SK-N-SH (cell line): ENCODE measurements around the gene CENPP. TPM values are rescaled to one million over a fixed set of nuclear protein-coding genes. Genes with fewer than 3 reads are reported as not detected.
"Not testable (repeated sequence)": the region's sequence is repeated elsewhere in the genome, so short reads cannot be mapped to it uniquely, and the experiment has no call there.

Source experiments
- CTCF ChIA-PET: fragments of 300-600, 350-600 bp; formaldehyde crosslinking; extraction: SDS; loops from one replicate; lab custom pipeline; 2021; lab: Yijun Ruan, JAX
- POLR2A ChIA-PET: fragments of 350-600 bp; sonication (Branson Sonifier 250); formaldehyde crosslinking; extraction: SDS; loops from one replicate; lab custom pipeline; 2020; ENCODE audit warnings: antibody characterized with exemption, inconsistent platforms; lab: Yijun Ruan, JAX
- DNase-seq: peaks from one replicate; pipeline ENCODE4 v3.0.0; 2012
- H2AFZ ChIP-seq: fragments of 200-600 bp; sonication (generic); 2 replicates; pipeline ENCODE4 v1.8.1; 2016; ENCODE audit warnings: antibody characterized with exemption, mild to moderate bottlenecking, low read depth
- H3F3A ChIP-seq: fragments of 200-600 bp; sonication (generic); replicated peaks from 2 replicates; pipeline ENCODE3; 2016; ENCODE audit warnings: antibody characterized with exemption, mild to moderate bottlenecking; ENCODE audit not compliant: insufficient read depth
- H3K27ac ChIP-seq, 2 experiments: fragments of 200-500 bp in 1 of 2; fragments of 200-600 bp in 1 of 2; sonication (Bioruptor generic) in 1 of 2; sonication (generic), shearing (Covaris generic) in 1 of 2; 2 replicates each; pipeline versions ENCODE4 v1.5.1 to v1.6.1; 2014 to 2016; ENCODE audit warnings: low read depth in 2 of 2, inconsistent platforms in 1 of 2, low read length in 1 of 2, mild to moderate bottlenecking in 1 of 2, mixed read lengths in 1 of 2
- H3K27me3 ChIP-seq: fragments of 200-600 bp; sonication (generic), shearing (Covaris generic); 2 replicates; pipeline ENCODE4 v1.6.1; 2016; ENCODE audit warnings: mixed run types; ENCODE audit not compliant: insufficient read depth
- H3K36me3 ChIP-seq, 2 experiments: fragments of 200-500 bp in 1 of 2; fragments of 200-600 bp in 1 of 2; sonication (Bioruptor generic) in 1 of 2; sonication (generic) in 1 of 2; replicated peaks in 1 of 2; 2 replicates each; pipeline versions ENCODE3 to v1.5.1; 2014 to 2016; ENCODE audit warnings: low read length in 1 of 2, mild to moderate bottlenecking in 1 of 2; ENCODE audit not compliant: insufficient read depth in 2 of 2, control insufficient read depth in 1 of 2
- H3K4me1 ChIP-seq, 2 experiments: fragments of 200-500 bp in 1 of 2; fragments of 200-600 bp in 1 of 2; sonication (Bioruptor generic) in 1 of 2; sonication (generic), shearing (Covaris generic) in 1 of 2; 2 replicates each; pipeline versions ENCODE4 v1.5.1 to v1.6.1; 2014 to 2016; ENCODE audit warnings: low read depth in 1 of 2, low read length in 1 of 2, mixed run types in 1 of 2; ENCODE audit not compliant: insufficient read depth in 2 of 2, control insufficient read depth in 1 of 2
- H3K4me2 ChIP-seq: fragments of 200-600 bp; sonication (generic), shearing (Covaris generic); 2 replicates; pipeline ENCODE4 v1.6.1; 2017; ENCODE audit warnings: mixed run types
- H3K4me3 ChIP-seq, 2 experiments: fragments of 200-500 bp in 1 of 2; fragments of 200-600 bp in 1 of 2; sonication (Bioruptor generic) in 1 of 2; sonication (generic), shearing (Covaris generic) in 1 of 2; 2 replicates each; pipeline versions ENCODE4 v1.5.1 to v1.8.1; 2014 to 2016; ENCODE audit warnings: low read depth in 2 of 2, inconsistent platforms in 1 of 2, low read length in 1 of 2, mild to moderate bottlenecking in 1 of 2, mixed read lengths in 1 of 2, moderate library complexity in 1 of 2
- H3K79me2 ChIP-seq: fragments of 200-600 bp; sonication (generic); 2 replicates; pipeline ENCODE4 v1.8.1; 2017; ENCODE audit warnings: mild to moderate bottlenecking; ENCODE audit not compliant: insufficient read depth
- H3K9ac ChIP-seq: fragments of 200-600 bp; sonication (generic); 2 replicates; pipeline ENCODE4 v1.6.1; 2017; ENCODE audit warnings: mixed run types
- H3K9me2 ChIP-seq: fragments of 200-600 bp; sonication (generic); 2 replicates; pipeline ENCODE4 v1.6.1; 2017; ENCODE audit warnings: mixed run types
- H3K9me3 ChIP-seq: fragments of 200-600 bp; sonication (generic); 2 replicates; pipeline ENCODE4 v1.6.1; 2017; ENCODE audit warnings: mixed run types, mild to moderate bottlenecking, moderate library complexity
- H4K20me1 ChIP-seq: fragments of 200-600 bp; sonication (generic); 2 replicates; pipeline ENCODE4 v1.6.1; 2017; ENCODE audit warnings: mild to moderate bottlenecking, mixed run types; ENCODE audit not compliant: insufficient read depth
- GABPA ChIP-seq: IDR thresholded peaks from 2 replicates; pipeline ENCODE4 v1.4.0; 2012; ENCODE audit warnings: low read depth, mild to moderate bottlenecking
- NFIC ChIP-seq: IDR thresholded peaks from 2 replicates; pipeline ENCODE4 v1.4.0; 2012; ENCODE audit warnings: borderline replicate concordance
- RCOR1 ChIP-seq: fragments of 150-350 bp; IDR thresholded peaks from 2 replicates; pipeline ENCODE4 v1.6.1; 2017; ENCODE audit warnings: antibody characterized with exemption, low read length
- RFX5 ChIP-seq: IDR thresholded peaks from 2 replicates; pipeline ENCODE4 v1.6.1; 2012; ENCODE audit warnings: mild to moderate bottlenecking, improper control_type of control experiment, low read length
- SIN3A ChIP-seq: IDR thresholded peaks from 2 replicates; pipeline ENCODE4 v1.6.1; 2012; ENCODE audit warnings: low read depth, mild to moderate bottlenecking, low read length, moderate library complexity, borderline replicate concordance
- TAF1 ChIP-seq: IDR thresholded peaks from 2 replicates; pipeline ENCODE4 v1.6.1; 2012; ENCODE audit warnings: low read depth, mild to moderate bottlenecking, low read length, moderate library complexity, borderline replicate concordance
- TCF12 ChIP-seq: IDR thresholded peaks from 2 replicates; pipeline ENCODE4 v1.4.0; 2012
- YY1 ChIP-seq: IDR thresholded peaks from 2 replicates; pipeline ENCODE4 v1.4.0; 2012; ENCODE audit warnings: low read depth, mild to moderate bottlenecking
- ZBTB33 ChIP-seq: IDR thresholded peaks from 2 replicates; pipeline ENCODE4 v1.4.0; 2012; ENCODE audit warnings: low read depth, borderline replicate concordance
- WGBS: methylation state at CpG from one replicate; pipeline ENCODE4 v1.1.6; 2017; ENCODE audit warnings: low lambda C conversion rate; 5-methylcytosine and 5-hydroxymethylcytosine counted together
- polyA plus RNA-seq, 3 experiments: library from polyadenylated mRNA; depleted of rRNA; stranded (reverse); fragments of >200 nt; gene quantifications; 2 replicates each; pipeline ENCODE4 v1.2.3, GENCODE V29; 2012

CENPP gene
- polyA plus RNA-seq, 1 of the 3 experiments (the other 2 are of a cell fraction), result 1.3 TPM

- H3K9ac ChIP-seq, result no peak overlapping the region
Observed at GRCh38 chr9:92564982-92565381, 239.2 kb downstream of the CENPP start.

GRCh38 chr9:92571871-92572270 lies 246.1 kb downstream of the CENPP start:
- H3K36me3 ChIP-seq, H3K4me3 ChIP-seq, H3K4me1 ChIP-seq, H2AFZ ChIP-seq, H3F3A ChIP-seq, H3K9me2 ChIP-seq, POLR2A ChIA-PET, H4K20me1 ChIP-seq, H3K9me3 ChIP-seq, H3K79me2 ChIP-seq, H3K27me3 ChIP-seq, CTCF ChIA-PET, DNase-seq, H3K27ac ChIP-seq, H3K4me2 ChIP-seq, H3K9ac ChIP-seq: not testable (repeated sequence)
- 36% methylated on average over 2 of the region's 2 CpGs for WGBS

More at GRCh38 chr9:92564982-92565381, 239.2 kb downstream of the CENPP start:
- Histone ChIP-seq H3K4me3 (no peak overlapping the region), H3K9me2 (no peaks in the 10 kb centered on the region), H3K4me1 (peaks cover 0 to 22% of the 10 kb centered on the region in 2 experiments; a peak in 2 of 4 replicates), H2AFZ (no peak overlapping the region), H3K4me2 (no peak overlapping the region), H4K20me1 (no peaks in the 10 kb centered on the region), H3F3A (no peaks in the 10 kb centered on the region), H3K79me2 (no peaks in the 10 kb centered on the region), H3K27me3 (no peaks in the 10 kb centered on the region), H3K36me3 (no peaks in the 10 kb centered on the region), H3K9me3 (no peaks in the 10 kb centered on the region), H3K27ac (no peak overlapping the region)
- 84% methylated on average over 2 of the region's 2 CpGs for WGBS
- ChIA-PET CTCF (no interaction called here), POLR2A (no interaction called here)
- TF ChIP-seq ZBTB33 (no peak), YY1 (no peak), TAF1 (no peak), GABPA (no peak), SIN3A (no peak), RFX5 (no peak), TCF12 (no peak), NFIC (no peak), RCOR1 (no peak)
- no peak for DNase-seq

GRCh38 chr9:92573612-92574011 lies 247.9 kb downstream of the CENPP start:
- not testable (repeated sequence) for H3K4me3 ChIP-seq

More at GRCh38 chr9:92573612-92574011, 247.9 kb downstream of the CENPP start:
- WGBS, result no CpG with 5 or more reads among the region's 14 CpGs
- H3K9me2 ChIP-seq, H3K79me2 ChIP-seq, H3K27ac ChIP-seq, POLR2A ChIA-PET, H4K20me1 ChIP-seq, H3K9me3 ChIP-seq, DNase-seq, H3K4me1 ChIP-seq, H3K4me2 ChIP-seq, H3K27me3 ChIP-seq, H2AFZ ChIP-seq, H3K9ac ChIP-seq, H3K36me3 ChIP-seq, CTCF ChIA-PET, H3F3A ChIP-seq: not testable (repeated sequence)
